ENCODE results near the gene TNPO3.
"Not testable (repeated sequence)": the region's sequence is repeated elsewhere in the genome, so short reads cannot be mapped to it uniquely, and the experiment has no call there.

TNPO3 gene

DNA sequence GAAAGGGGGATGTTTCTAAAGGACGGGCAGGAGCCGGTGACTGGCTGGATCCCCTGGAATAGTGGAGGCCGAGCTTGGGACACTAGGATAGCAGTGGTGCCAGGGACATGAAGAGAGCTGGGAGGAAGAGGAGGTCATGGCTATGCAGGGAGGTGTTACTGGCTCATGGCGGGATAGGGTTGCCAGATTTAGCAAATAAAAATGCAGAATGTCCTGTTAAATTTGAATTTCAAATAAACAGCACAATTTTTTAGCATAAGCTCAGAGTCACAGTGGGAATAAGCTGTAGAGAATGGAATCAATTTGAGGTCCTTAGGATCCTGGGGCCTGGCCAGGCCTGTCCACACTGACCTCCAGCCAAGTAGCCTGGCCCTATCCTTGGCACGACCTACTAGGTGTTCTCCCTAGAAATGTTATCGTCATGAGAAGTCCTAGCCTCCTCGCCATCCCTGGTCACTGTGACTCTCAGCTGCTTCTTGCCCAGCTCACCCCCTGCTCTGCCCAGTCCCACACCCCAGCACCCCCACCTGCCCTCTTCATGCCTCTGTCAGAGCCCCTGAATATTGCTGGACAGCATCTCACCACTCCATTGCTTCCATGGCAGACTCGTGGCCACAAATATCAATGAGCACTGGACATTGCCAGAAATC, 136.8 kb downstream of the TNPO3 start:
- no peak for DNase-seq

- DNase-seq: no peak
Measured at GRCh38 chr7:128917122-128917521, 137.8 kb downstream of the TNPO3 start.

- no peak for DNase-seq
Measured at GRCh38 chr7:128916643-128916915, 138.3 kb downstream of the TNPO3 start.

- no peak for DNase-seq
Measured at GRCh38 chr7:128915841-128916642, 138.9 kb downstream of the TNPO3 start.

DNA sequence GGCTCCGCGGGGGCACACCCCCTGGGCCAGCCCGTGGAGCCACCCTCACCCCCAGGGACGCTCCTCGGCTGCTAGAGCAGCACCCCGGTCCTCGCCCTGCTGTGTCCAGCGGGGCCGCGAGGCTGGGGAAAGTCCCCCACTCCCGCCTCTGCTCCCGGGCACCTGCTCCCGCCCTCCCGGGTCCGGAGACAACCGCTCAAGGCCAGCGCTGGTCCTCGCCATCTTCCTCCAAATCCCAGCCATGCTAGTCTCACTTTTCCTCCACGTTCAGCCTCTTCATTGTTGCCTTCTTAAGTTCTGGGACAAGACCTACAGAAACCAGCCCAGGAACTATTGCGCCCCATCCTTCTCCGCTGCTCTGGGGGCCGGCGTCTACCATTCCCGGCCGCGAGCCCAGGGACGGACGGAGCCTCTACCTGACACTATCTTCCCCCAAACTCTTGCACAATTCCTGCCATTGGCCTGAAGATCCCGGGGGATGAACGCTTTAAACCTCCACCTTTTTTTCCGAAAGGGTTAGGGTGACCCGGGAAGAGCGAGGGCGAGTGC, 139.6 kb downstream of the TNPO3 start:
- DNase-seq: no peak

DNA sequence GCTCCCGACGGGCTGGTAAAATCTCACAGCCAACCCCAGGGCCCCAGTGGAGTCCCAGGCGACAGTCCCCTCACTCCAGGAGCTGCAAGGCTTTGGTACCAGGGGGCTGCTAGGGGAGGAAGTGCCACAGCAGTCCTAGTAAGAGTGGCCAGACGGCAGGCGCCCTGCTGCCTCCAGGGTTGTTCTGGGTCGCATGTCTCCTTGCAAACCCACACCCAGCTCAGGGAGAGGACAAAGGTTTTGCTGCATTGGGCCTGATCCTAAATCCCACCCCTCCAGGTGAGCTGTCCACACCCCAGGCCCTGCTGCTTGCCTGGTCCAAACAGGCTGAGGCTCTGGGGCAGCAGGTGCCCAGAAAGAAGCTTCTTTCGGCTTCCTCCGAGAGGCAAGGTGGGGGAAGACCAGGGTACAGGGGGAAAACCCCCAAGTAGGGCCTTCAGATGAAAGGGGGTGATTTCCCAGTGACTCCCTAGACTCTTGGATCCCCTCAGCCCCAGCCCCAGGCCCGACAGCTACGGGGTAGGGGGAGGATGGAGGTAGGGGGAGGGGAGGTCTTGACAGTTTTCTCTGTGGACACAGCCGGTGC, 140.3 kb downstream of the TNPO3 start:
- DNase-seq: no peak

DNA sequence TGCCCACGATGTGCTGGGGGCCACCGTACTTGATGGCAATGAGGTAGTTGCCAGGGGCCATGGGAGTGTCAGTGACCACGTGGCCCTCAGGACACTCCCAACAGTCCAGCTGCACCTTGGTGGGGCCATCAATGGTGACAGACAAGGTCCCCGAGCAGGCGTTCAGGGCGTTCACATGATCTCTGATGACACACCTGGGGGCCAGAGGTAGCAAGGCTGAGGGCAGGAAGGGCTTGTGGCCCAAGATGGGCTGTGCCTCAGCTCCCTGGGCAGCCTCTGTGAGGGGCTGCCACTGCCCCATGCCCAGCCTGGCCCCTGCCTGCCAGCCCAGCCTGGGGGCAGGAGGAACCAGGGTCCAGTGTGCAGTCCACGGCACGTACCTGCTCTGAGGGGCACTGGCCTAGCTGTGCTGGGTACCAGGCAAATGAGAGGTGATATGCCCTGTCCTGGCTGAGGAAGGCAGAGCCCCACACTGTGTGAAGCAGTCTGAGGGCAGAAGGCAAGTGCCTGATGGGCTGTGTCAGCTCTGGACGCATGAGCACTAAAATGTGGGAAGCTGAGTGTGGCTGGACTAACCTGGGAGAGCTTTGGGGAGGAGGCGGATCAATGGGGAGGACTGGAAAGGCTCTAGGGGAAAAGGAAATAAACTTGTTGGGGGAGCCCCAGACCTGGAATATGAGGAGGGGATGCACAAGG, 140.9 kb downstream of the TNPO3 start:
- DNase-seq: no peak

DNA sequence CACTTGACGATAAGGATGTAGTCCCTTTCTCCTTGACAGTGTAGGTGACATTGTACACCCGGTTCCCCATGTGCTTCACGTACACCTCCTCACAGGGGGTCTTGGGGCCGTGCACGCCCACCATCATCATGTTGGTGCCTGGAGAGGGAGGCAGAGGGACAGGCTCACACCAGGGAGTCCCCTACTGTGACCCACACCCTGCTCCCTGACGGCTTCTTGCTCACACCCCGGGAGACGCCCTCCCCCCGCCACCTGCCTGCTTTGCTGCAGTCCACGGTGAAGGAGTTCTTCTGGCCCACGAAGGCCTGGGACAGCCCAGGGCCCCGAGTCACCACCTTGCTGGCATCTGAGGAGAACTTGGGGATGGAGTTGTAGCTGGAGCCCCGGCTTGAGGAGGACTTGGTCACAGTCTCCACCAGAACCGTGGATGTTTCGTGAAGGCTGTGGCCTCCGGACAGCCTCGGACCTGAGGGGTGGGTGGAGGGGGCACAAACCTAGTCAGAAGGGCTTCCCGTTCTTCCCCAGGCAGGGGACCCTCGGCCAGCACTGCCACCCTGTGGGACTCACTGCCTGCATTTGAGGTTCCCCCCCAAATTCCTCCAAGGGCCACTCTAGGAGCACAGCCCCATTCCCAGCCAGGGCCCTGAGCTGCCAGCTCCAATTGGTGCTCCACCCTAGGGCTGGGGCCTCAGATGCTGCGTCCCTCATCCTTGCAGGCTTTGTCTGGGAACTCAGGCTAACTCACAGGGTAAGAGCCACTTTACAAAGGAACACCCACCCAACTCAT, 142.0 kb downstream of the TNPO3 start:
- DNase-seq: not testable (repeated sequence)

GRCh38 chr7:128912281-128912680, 142.6 kb downstream of the TNPO3 start:
- DNase-seq: no peak

- no peak for DNase-seq
Measured at GRCh38 chr7:128911423-128912031, 143.4 kb downstream of the TNPO3 start.

DNA sequence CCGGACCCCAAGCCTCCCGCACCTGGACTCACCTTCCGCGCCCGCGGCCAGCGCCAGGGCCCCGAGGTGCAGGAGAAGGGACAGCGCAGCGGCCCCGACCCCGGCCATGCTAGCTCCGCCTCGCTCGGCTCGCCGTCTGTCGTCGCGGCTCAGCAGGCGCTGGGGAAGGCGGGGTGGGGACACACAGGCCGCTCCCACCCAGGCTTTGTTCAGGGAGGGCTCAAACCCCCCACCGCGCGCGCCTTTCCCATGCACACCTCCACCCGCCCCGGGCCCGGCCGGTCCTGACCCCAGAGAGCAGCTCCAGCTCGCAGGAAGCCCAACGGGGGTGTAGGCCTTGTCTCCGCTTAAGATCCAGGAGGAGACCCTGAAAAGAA, 144.4 kb downstream of the TNPO3 start, which contains the start of gene KCP:
Gene KCP, minus strand, starts transcription at position 141 of the 377 bp plus-strand sequence. Its CDS starts 33 bp downstream, at position 108.
- DNase-seq: no peak

DNA sequence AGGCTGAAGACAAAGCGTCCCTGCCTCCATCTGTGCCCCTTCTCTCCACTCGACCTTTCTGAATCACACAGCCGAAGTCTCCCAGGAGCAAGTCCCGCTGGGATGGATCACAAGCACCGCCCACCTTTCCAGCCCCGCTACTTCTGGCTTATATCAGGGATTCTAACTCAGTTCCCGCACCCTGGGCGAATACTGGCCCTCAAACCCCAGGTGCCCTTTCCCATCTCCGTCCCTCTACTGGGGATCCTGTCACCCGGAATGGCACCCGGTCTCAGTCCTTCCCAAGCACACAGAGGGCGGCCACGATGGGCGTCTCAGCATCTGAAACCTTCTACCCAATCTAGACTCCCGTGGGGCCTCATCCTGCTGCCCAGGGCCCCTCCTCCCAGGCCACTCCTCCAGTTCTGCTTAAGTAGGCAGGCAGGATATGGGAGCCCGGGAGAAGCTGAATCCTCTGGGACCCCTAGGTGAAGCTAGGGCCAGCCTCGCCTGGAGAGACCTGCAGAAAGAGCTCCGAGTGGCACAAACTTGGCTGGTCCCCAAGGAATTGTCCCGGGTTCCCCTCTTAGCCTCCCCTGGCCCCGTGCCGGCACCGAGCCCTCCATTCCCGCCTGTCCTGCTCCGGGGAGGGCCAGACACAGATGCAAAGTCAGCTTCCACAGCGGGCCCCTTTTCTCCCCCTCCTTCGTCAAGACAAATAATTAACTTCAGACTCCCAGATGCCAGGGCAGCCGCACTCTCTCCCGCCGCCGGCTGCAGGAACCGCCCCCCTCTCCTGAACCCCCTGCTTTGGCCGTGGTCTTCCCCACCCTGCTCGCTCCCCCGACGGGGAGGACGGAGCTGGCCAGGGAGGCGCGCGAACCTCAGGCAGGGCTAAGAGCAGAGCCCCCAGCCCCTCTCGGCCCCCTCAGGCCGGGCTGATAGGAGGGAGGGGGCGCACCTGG, 145.0 kb downstream of the TNPO3 start:
- no peak for DNase-seq

GRCh38 chr7:128908750-128909624, 145.9 kb downstream of the TNPO3 start:
- DNase-seq: no peak

DNA sequence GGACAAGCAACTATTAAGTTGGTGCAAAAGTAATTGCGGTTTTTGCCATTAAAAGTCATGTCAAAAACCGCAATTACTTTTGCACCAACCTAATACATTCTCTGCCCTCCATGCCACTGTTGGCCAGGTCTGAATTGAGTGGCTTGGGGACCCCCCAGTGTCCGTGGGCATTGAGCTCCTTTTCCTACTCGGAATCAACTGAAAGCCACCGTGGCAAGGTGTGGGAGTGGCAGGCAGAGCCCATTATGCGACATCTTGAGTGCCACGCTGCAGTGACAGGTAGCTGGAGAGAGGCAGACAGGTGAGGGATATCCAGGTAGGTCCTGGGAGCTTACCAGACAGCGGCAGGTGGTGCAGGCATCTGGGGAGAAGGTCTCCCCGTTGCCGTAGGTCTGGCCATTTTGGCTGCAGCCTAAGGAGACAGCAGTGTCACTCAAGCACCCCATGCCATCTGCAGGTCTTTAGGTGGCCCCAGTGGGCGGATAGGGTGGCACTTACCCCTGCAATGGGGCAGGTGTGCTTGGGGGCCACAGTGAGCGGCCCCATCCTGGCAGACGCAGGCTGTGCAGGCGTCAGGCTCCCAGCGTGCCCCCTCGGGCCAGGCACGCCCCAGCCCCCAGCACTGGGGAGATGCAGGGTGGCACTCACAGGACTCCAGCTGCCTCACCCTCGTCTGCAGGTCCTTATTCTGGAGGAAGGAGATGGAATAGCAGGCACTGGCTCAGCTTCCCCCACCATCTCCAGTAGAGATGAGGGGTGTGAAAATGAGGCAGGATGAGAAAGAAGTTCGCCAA, 147.9 kb downstream of the TNPO3 start:
- DNase-seq: no peak

GRCh38 chr7:128906001-128906765, 148.7 kb downstream of the TNPO3 start:
- no peak for DNase-seq

DNA sequence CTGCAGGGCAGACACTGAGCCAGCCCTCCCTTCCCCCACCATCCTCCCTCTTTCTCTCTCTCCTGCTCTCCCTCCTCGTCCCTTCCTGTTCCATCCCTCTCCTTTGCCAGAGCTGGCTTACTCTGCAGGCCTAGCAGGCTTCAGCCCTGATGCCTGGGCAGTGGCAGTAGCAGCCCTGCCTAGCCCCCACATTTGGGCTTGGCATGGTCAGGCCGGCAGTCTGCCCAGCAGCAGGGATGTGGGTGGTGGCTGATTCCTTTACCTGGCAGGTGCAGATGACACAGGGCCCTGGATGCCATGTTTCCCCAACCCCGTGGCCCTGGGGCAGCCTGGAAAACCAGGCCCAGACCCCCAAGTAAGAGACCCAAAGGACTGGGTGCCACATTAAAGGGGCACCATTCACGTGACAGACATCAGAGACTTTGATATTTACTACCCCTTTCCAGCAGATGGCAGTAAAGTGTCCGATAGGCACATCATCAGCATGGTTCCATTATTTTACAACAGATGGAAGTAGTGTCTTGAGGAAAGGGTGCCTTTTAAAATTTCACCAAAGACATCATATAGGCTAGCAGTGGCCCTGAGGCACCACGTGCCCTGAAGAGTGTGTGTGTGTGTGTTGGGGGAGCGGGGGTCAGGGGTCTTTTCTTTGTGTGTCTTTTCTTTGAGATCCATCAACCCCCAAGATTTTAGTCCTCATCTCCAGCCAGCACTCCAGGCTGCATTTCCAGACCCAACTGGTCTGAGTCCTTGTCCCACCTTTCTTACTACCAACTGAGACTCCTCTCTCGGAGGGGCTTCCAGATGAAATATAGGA, 150.3 kb downstream of the TNPO3 start:
- no peak for DNase-seq
